MM.1S (cell line): ENCODE measurements around the gene KIRREL1.

Source experiments
- CTCF ChIP-seq: fragments of 300-600 bp; sonication (generic); IDR thresholded peaks from 2 replicates; pipeline ENCODE4 v1.5.1; 2016; ENCODE audit warnings: antibody characterized with exemption, low read length, mixed read lengths
- EZH2 ChIP-seq: fragments of 300-600 bp; sonication (generic); optimal IDR thresholded peaks from 2 replicates; pipeline ENCODE3; 2017; ENCODE audit warnings: low read depth, mild to moderate bottlenecking, antibody characterized with exemption, low read length, mixed read lengths
- EZH2phosphoT487 ChIP-seq: fragments of 300-600 bp; sonication (generic); IDR thresholded peaks from 2 replicates; pipeline ENCODE4 v1.6.1; 2018; ENCODE audit warnings: antibody characterized with exemption, low read length

- TF ChIP-seq EZH2phosphoT487 (no peak), EZH2 (no peak), CTCF (no peak)
Measured at GRCh38 chr1:158147401-158147800, 154.0 kb downstream of the KIRREL1 start.
